Fibroblast of pulmonary artery (primary cell): Measurements from ENCODE around the gene NEDD4L.

ENCODE experiments used
- DNase-seq: peaks from one replicate; pipeline ENCODE4 v3.0.0-alpha.2; 2010; ENCODE audit warnings: low read depth
- H3K4me3 ChIP-seq: replicated peaks from 2 replicates; pipeline ENCODE4 v1.5.1; 2011; ENCODE audit warnings: low read depth, mild to moderate bottlenecking, control low read depth, low read length, moderate library complexity
- TF ChIP-seq, protein P1 (sequence below): IDR thresholded peaks from 2 replicates; pipeline ENCODE4 v1.5.1; 2011; ENCODE audit warnings: mild to moderate bottlenecking, control low read depth, low read length, inconsistent platforms; ENCODE audit errors: missing control alignments

Gene NEDD4L

DNA sequence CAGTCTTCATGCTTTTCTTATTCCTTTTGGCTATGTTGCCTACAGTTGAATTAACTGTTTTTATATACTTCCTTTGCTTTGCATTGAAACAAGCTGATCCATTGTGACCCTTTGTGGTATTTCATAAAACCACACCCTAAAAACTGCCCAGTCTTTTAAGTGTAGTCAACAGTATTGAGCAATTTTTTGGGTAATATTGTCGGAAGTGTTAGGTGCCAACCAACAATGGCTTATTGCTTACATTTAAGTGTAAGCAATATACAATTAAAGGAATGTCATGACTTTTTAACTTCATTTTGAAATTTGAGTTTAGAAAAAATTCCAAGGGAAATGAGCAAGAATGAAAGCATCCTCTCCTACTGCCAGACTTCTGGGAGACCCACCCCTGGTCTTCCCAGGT lies 174.1 kb downstream of the NEDD4L start:
- peak; percentile 50 for DNase-seq
- no peak overlapping the region for H3K4me3 ChIP-seq
- TF ChIP-seq, protein P1, sequence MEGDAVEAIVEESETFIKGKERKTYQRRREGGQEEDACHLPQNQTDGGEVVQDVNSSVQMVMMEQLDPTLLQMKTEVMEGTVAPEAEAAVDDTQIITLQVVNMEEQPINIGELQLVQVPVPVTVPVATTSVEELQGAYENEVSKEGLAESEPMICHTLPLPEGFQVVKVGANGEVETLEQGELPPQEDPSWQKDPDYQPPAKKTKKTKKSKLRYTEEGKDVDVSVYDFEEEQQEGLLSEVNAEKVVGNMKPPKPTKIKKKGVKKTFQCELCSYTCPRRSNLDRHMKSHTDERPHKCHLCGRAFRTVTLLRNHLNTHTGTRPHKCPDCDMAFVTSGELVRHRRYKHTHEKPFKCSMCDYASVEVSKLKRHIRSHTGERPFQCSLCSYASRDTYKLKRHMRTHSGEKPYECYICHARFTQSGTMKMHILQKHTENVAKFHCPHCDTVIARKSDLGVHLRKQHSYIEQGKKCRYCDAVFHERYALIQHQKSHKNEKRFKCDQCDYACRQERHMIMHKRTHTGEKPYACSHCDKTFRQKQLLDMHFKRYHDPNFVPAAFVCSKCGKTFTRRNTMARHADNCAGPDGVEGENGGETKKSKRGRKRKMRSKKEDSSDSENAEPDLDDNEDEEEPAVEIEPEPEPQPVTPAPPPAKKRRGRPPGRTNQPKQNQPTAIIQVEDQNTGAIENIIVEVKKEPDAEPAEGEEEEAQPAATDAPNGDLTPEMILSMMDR: no peak

DNA sequence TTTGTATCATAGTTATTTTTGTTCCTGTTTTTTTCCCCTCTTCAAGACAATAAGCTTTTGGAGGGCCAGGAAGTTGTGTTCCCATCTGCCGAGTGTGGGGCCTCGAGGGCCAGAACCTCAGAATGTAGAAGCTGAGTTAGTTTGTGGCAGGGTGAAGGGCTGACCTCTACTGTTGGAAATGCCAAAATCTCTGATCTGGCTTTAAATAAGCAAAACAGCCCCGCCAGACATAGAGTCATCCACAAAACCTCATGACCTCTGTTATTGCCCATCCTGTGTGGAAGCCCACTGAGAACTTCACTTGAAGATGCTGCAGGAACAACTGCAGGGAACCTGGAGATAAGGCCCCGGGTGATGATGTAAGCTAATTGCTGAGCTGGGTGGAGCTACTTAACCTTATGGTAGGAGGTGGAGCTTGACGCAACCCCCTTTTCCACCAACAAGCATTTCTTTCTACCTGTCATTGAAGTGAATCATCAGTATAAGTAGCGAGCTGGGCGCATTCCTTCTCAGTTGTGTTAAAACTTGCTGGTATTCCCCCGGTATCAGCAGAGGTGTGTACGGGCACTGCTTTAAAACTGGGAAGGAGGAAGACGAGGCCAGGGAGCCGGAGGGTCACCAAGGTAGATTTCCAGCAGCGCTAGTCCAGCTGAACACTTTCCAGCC lies 177.2 kb downstream of the NEDD4L start:
- TF ChIP-seq, protein P1: no peak
- DNase-seq: peak; percentile 48
- no peak overlapping the region for H3K4me3 ChIP-seq

- DNase-seq: no peak
- TF ChIP-seq, protein P1: no peak
- no peak overlapping the region for H3K4me3 ChIP-seq
Measured at GRCh38 chr18:58222432-58223125, 178.6 kb downstream of the NEDD4L start.

DNA sequence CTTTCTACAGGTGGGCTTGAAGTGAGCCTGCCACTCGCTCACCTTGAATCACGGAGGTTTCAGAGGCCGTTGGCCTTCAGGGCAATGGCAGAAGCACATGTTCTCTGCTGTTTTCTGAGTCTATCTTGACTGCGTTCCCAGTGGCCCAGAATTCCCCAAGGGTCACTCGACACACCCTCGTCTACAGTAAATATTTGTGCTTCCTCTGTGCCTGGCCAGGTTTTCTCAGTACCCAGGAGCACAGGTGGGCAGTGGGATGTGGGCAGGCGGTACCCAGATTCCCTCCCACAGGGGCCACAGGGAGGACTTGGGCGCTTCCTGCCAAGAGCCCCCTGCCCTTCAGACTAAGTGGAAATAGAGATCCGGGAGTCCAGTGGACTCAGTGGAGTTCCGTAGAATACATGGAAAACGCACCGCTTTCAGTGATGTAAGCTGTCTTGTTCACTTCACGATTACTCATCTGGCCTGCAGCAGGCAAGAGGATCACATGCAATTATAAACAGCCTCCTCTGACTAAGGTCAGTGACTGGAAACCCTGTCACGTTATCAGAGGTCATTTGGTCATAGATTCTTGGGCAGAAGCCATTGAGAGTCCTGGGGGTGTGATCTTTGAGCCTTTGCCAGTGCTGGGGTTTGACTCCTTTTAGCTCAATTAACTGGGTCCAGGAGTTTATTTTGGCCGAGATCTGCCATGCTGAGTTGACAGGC lies 179.8 kb downstream of the NEDD4L start:
- H3K4me3 ChIP-seq: no peak overlapping the region
- TF ChIP-seq, protein P1: no peak
- DNase-seq: peak; percentile 80

GRCh38 chr18:58224425-58224750 lies 180.4 kb downstream of the NEDD4L start:
- TF ChIP-seq, protein P1: no peak
- DNase-seq: no peak
- no peak overlapping the region for H3K4me3 ChIP-seq

- no peak overlapping the region for H3K4me3 ChIP-seq
- no peak for DNase-seq
- TF ChIP-seq, protein P1: no peak
Measured at GRCh38 chr18:58225101-58225500, 181.1 kb downstream of the NEDD4L start.
